Measurements from ENCODE around the gene PPARG.

DNA sequence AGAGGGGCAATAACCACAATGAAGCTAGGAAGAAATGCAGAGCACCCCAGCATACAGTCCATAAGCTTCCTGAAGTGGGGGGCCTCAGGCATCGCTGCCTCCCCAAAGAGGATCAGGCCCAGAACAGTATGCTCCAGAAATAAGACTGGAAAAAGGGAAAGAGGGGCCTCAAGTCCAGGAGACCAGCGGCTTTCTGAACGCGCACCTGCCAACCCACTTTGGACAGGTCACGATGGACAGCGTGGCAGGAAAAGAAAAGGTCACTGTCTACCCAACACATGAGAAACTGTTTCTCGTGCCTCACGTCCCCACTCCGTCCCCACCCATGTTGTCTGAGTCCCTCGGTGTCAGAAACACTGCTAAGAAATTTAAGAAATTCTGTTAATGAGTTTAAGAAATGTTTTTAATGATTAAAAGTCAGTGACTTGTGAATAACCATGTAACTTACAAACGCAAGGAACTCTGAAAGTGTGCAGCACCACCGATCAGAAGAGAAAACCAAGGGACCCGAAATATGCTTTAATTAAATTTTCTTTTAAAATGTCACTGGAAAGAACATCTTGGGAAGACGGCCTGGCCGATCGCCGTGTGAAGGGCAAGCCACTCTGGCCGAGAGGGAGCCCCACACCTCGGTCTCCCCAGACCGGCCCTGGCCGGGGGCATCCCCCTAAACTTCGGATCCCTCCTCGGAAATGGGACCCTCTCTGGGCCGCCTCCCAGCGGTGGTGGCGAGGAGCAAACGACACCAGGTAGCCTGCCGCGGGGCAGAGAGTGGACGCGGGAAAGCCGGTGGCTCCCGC lies 1.7 kb upstream of the PPARG start:
- TF ChIP-seq SP2 (CRISPR knock-in tag; IDR thresholded peaks at IDR 0.05): no peak
- no peak for TF ChIP-seq HNF4G (IDR thresholded peaks at IDR 0.05; ENCODE audit: borderline replicate concordance, low read depth, low read length)
- TF ChIP-seq HNF4G (CRISPR knock-in tag; IDR thresholded peaks at IDR 0.05; ENCODE audit: borderline replicate concordance, low read depth): no peak
- TF ChIP-seq NR2F6 (IDR thresholded peaks at IDR 0.05): no peak
- TF ChIP-seq NR2F6 (CRISPR knock-in tag; IDR thresholded peaks at IDR 0.05): no peak
- TF ChIP-seq, protein P1, sequence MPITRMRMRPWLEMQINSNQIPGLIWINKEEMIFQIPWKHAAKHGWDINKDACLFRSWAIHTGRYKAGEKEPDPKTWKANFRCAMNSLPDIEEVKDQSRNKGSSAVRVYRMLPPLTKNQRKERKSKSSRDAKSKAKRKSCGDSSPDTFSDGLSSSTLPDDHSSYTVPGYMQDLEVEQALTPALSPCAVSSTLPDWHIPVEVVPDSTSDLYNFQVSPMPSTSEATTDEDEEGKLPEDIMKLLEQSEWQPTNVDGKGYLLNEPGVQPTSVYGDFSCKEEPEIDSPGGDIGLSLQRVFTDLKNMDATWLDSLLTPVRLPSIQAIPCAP (CRISPR knock-in tag; IDR thresholded peaks at IDR 0.05; ENCODE audit: low read depth): no peak
- no peak for TF ChIP-seq IRF2 (CRISPR knock-in tag; IDR thresholded peaks at IDR 0.05)
- no peak for TF ChIP-seq SAFB2 (CRISPR knock-in tag; IDR thresholded peaks at IDR 0.05; ENCODE audit: borderline replicate concordance, low read depth)

All from HepG2 (cell line).